GM06990 (cell line): Measurements from ENCODE around the gene CD86.

ENCODE experiments used
- DNase-seq: peaks from one replicate; pipeline ENCODE4 v3.0.0-alpha.2; 2011; ENCODE audit not compliant: insufficient read length; ENCODE audit errors: extremely low read depth
- H3K27me3 ChIP-seq: replicated peaks from 2 replicates; pipeline ENCODE4 v1.6.0; 2011; ENCODE audit warnings: low read length; ENCODE audit not compliant: control insufficient read depth, insufficient read depth
- H3K36me3 ChIP-seq: 2 replicates; pipeline ENCODE4 v1.5.1; 2011; ENCODE audit warnings: low read length; ENCODE audit not compliant: control insufficient read depth, insufficient read depth
- H3K4me3 ChIP-seq: replicated peaks from 2 replicates; pipeline ENCODE4 v1.5.1; 2011; ENCODE audit warnings: low read depth, mild to moderate bottlenecking, control low read depth, low read length
- TF ChIP-seq, protein P1 (sequence below): IDR thresholded peaks from 2 replicates; pipeline ENCODE4 v1.5.1; 2011; ENCODE audit warnings: low read length, control low read depth, mild to moderate bottlenecking, inconsistent platforms; ENCODE audit not compliant: insufficient read depth, poor library complexity, severe bottlenecking

CD86 gene

DNA sequence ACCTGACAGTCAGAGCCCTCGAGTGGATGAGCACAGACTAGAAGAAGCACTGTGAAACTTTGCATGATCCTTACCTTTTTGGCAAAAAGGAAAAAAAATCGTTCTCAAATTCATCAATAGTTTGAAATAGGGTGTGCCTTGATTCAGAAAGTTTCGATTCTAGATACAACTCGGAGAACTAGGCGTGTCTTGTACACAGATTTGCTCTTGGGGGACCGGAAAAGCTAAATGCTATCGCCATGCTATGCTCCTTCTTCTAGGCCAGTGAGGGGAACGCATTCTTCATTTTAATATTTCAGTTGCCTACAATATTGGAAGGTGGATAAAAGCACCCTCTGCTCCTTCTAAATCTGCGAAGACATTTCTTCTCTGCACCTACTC lies 25.0 kb downstream of the CD86 start:
- TF ChIP-seq, protein P1, sequence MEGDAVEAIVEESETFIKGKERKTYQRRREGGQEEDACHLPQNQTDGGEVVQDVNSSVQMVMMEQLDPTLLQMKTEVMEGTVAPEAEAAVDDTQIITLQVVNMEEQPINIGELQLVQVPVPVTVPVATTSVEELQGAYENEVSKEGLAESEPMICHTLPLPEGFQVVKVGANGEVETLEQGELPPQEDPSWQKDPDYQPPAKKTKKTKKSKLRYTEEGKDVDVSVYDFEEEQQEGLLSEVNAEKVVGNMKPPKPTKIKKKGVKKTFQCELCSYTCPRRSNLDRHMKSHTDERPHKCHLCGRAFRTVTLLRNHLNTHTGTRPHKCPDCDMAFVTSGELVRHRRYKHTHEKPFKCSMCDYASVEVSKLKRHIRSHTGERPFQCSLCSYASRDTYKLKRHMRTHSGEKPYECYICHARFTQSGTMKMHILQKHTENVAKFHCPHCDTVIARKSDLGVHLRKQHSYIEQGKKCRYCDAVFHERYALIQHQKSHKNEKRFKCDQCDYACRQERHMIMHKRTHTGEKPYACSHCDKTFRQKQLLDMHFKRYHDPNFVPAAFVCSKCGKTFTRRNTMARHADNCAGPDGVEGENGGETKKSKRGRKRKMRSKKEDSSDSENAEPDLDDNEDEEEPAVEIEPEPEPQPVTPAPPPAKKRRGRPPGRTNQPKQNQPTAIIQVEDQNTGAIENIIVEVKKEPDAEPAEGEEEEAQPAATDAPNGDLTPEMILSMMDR = no peak
- no peak for DNase-seq
- Histone ChIP-seq H3K27me3 (no peaks in the 10 kb centered on the region), H3K36me3 (no peaks in the 10 kb centered on the region; the same call in 1 of the 2 replicates), H3K4me3 (peak overlapping the region; percentile 75)

DNA sequence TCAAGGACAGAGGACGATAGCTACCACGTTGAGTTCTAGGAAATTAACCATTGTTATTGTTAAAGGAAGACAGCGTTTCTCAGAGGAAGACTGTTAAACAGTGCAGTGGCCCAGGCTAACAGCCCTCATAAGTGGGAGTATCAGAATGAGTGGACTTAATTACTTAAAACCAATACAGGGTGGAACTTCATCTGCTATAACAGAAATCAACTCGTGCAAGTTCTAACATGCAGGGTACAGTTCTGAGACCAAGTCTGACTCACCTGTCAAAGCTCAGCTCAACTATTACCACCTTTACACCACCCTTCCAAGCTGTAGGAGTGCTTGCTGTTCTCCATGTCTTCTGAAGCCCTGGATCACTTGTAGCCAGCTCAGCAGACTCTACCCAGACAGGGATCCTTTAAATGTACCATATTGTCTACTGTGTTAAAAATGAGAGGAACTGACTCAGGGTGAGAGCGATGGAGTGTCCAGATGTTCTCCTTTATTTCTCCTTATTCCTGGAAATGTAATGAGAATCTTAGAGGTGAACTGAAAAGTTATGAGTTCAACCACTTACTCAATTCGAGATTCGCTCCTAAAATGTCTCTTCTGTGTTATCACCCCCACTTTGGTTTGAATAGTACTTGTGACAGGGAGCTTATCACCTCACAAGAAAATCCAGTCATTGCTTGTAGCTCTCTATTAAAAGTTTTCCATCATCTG lies 26.5 kb downstream of the CD86 start:
- peak; percentile 65 for DNase-seq
- H3K27me3 ChIP-seq = no peaks in the 10 kb centered on the region
- TF ChIP-seq, protein P1 = no peak
- H3K4me3 ChIP-seq = no peak overlapping the region; the same call in none of the 2 replicates
- no peaks in the 10 kb centered on the region; the same call in 1 of the 2 replicates for H3K36me3 ChIP-seq

DNA sequence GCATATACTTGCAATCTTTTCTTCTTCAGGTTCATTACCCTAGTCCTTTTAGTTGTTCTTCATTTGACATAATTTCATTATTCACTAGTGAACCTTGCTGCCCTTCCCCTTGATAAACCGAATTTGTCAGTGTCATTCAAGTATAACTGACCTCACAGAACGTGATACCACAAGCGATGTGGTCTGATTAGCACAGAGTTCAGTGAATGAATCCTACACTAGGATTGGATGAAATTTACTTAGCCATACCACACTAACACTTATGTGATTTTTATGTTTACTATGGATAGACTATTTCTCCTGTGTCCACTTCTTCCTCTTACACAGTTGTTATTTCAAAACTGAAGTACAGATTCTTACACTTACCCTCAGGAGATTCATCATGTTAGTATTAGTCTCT lies 27.2 kb downstream of the CD86 start:
- Histone ChIP-seq H3K36me3 (no peaks in the 10 kb centered on the region; the same call in 1 of the 2 replicates), H3K4me3 (no peak overlapping the region), H3K27me3 (no peaks in the 10 kb centered on the region)
- no peak for DNase-seq
- TF ChIP-seq, protein P1 = no peak

DNA sequence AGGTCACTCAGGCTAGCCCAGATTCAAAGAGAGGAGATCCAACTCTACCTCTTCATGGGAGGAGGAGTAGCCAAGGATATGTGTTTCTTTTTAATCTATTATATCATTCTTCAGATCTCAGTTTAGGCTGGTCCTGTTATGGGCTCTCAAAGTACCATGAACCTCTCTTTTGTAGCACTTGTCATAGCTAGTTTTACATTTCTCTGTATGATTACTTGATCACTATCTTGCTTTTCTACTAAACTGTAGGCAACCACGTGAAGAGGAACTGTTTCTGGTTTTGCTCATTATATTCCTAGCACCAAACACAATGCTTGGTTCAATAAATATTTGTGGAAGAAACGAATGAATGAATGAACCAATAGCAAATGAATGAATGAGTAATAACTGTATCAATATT lies 29.6 kb downstream of the CD86 start:
- H3K4me3 ChIP-seq = no peak overlapping the region
- H3K27me3 ChIP-seq = no peaks in the 10 kb centered on the region
- no peak for DNase-seq
- H3K36me3 ChIP-seq = no peaks in the 10 kb centered on the region; the same call in 1 of the 2 replicates
- TF ChIP-seq, protein P1 = no peak

DNA sequence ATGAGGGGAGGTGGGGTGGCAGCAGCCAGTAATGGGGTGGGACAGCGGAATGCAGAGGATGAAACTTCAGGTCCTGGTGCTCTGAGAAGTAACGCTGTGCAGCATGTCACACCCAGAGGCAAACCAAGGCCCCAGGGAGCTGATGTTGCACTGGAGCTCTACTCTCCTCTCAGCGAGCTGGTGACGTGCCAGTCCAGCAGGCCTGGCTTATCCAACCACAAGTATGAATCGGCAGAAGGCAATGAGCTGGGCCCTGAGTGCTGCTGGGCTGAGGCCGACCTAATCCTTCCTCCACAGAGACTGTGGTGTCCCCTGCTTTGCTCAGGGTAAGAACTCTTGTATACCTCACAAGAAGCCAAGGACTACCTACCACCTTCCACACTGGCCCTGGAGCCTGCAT lies 30.5 kb downstream of the CD86 start:
- no peaks in the 10 kb centered on the region; the same call in 1 of the 2 replicates for H3K36me3 ChIP-seq
- no peak for DNase-seq

More for the DNA sequence above, 30.5 kb downstream of the CD86 start:
- no peak overlapping the region for H3K4me3 ChIP-seq
- TF ChIP-seq, protein P1 = no peak
- no peaks in the 10 kb centered on the region for H3K27me3 ChIP-seq
